Limb (tissue), 2 donors: ENCODE data around the gene LRFN4.
A peak's percentile ranks its signal among the peaks of the same experiment; 100 is the strongest.

Experiments
- DNase-seq, 2 donors: peaks; one replicate each; pipeline ENCODE4 v3.0.0-alpha.2; 2016; ENCODE audit errors: extremely low spot score in 2 of 2

LRFN4 gene

DNA sequence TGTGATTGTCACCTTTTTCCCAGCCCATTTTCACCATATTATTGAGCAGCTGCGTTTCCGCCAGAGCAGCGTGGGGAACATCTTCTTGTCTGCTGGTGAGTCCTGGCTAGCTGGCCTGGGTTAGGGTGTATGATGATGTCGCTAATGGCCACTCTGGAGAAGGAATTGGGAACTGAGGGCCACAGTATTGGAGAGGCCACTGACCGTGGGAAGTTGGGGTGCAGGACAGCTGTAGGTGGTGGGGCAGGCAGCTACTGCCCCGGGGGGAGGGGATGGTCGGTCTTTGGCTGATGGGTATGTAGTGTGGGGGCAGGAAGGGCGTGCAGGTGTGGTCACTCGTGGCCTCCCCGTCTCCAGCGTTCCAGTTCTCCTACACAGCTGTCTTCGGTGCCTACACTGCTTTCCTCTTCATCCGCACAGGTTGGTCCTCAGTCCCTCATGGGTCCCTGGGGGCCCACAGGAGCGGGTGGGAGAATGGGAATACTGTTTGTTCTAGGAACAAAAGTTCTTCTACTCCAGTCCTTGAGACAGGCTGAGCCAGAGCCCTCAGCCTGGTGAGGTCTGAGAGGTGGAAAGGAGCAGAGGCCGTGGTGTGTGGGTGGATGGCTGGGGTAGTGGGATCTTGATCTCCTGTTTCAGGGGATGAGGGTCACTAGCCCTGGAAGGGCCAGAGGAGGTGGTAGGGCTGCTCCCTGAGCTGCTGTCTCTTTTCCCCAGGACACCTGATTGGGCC lies 11.6 kb upstream of the LRFN4 start:
- no peak for DNase-seq

DNA sequence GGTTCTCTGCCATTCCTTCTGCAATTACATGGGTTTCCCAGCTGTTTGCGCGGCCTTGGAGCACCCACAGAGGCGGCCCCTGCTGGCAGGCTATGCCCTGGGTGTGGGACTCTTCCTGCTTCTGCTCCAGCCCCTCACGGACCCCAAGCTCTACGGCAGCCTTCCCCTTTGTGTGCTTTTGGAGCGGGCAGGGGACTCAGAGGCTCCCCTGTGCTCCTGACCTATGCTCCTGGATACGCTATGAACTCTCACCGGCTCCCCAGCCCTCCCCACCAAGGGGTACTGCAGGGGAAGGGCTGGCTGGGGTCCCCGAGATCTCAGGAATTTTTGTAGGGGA lies 11.0 kb upstream of the LRFN4 start:
- DNase-seq: no peak

DNA sequence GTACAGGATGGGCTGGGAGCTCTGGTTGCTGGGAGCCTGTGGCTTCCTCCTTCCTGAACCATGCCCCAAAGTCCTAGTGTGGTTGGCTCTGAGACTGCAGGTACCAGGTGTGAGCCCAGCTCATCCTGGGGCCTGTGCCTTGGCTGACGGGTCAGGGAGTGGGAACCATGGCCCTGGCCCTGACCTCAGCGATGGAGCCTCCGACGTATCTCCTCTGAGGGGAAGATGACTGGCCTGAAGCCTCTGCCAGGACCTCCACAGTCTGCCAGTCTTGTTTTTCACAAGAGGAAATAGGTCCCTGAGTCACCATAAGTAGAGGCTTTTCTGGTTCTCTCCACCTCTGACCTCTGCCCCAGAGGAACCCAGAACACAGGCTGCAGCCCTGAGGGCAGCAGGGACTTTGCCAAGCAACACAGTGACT lies 10.2 kb upstream of the LRFN4 start:
- no peak for DNase-seq

DNA sequence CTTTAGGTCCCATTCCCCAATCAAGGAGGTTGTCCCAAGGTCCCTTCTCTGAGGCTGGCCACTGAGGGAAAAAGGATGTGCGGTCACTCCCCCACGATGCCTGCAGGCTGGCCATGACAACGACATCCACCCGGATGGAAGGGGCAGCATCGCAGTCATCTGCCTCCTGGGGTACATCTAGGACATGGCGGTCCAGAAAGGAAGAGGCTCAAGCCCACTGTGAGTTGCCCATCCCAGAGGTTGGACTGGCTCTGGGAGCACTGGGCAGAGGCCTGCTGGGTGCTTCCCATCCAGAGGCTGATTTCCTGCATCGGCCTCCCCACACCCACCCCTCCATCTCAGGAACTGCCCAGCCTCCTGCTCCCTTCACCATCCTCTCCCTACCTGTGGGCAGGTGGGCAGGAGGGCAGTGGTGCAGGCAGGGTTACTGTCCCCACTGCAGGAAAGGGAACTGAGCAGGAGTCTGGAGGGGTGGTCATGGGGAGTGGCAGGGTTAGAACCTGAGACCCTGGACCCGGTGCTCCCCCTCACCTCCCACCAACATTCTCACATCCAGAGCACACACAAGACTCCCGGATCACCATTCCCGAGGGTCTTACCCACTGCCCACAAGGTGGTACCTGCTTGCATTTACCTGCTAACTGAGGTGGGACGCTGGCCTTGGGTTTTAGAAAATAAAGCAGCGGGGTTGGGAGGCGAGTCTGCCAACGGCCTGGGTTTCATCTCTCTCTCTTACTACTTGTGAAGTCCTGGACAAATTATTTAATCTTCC lies 9.2 kb upstream of the LRFN4 start:
- no peak for DNase-seq

DNA sequence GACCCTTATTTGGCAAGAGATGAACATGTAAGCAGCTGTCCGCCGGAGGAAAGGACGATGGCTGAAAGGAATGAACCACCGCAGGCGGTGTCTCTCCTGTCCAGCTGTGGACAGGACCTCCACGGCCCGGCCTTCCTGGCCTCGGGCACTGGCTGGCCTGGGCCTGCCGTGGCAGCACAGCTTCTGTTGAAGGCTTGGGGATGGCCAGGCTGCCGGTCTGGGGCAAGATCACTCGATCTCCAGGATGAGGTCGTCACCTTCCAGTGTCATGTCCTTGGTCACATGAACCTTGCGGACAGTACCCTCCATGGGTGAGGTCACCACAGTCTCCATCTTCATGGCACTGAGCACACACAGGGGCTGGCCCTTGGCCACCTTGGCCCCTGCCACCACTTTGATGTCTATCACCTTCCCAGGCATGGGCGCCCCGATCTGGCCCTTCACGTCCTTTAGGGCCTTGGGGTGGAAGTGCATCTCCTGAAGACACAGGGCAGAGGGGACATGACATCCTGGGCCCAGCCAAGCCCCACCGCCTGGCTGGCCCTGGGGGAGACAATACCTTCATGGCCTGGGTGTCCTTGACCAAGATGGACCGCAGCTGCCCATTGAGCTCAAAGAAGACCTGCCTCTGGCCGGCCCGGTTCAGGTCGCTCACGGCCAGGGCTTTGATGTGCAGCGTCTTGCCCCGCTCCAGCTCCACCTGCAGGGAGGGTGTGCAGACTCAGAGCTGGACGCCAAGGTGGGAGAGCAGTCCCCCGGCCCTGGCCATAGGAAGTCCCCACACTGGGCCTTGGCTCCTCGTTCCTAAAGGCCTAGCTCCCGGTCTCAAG lies 8.0 kb upstream of the LRFN4 start:
- DNase-seq: no peak

DNA sequence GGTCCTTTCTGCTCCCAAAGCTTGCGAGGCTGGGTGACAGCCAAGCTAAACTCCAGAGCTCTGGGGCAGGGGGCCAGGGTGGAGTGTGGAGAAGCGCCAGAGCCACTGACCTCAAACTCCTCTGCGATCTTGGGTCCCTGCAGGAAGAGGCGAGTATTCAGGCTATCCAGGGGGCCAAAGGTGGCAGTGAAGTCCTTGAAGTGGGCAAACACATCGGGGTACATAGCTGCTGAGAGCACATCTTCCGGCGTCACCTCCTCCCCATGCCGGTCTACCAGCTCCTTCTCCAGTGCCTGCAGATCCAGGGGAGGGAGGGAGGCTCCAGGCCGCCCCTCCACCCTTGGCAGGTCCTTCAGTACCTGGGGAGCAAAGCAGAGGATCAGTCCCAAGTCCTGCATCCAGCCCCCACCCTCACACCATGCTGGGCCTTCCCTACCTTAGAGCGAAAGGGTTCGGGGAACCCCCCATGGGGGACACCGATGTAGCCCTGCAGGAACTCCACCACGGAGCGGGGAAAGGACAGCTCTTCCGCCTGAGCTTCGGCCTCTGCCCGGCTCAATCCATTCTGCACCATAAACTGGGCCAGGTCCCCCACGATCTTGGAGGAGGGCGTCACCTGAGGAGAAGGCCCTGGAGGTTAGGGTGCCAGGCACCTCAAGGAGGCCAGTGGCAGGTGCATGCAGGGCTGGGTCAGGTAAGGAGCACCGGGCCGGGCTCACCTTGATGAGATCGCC lies 7.2 kb upstream of the LRFN4 start:
- DNase-seq: peak in 1 of 2 donors; percentile 26

DNA sequence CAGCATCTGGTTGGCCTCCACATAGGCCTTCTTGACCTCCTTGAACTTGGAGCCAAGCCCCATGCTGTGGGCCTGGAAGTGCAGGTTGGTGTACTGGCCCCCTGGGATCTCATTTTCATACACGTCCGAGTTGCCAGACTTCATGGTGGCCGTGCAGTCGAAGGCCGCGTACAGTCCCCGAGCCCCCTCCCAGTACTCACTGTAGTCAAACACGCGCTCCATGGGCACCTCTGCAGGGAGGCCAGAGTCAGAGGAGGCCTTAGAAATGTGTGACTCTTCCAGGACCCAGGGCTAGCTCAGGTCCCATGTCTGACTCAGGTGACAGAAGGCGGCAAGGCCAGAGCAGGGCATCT lies 6.7 kb upstream of the LRFN4 start:
- no peak for DNase-seq

DNA sequence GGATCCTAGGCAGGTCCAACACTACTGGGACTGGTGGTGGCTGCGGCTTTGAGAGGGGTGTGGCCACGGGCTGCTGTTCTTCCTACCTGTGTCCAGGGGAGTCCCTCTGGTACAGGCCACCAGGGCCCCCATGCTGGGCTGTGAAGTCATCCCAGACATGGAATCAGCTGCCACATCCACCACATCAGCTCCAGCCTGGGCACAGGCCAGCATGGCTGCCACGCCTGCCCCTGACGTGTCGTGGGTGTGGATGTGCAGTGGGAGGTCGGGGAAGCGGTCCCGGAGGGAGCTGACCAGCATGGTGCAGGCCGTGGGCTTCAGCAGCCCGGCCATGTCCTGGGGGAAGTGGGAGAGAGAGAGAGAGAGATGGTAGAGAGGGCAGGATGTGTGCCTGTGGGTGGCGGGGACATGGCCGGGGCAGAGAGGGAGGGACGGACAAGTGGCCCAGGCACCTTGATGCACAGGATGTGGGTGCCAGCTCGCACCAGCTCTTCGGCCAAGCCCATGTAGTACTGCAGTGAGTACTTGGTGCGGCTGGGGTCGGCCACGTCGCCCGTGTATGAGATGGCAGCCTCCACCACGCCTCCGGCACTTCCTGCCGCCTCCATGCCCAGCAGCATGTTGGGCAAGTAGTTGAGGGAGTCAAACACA lies 6.2 kb upstream of the LRFN4 start:
- DNase-seq: peak in 1 of 2 donors; percentile 28

DNA sequence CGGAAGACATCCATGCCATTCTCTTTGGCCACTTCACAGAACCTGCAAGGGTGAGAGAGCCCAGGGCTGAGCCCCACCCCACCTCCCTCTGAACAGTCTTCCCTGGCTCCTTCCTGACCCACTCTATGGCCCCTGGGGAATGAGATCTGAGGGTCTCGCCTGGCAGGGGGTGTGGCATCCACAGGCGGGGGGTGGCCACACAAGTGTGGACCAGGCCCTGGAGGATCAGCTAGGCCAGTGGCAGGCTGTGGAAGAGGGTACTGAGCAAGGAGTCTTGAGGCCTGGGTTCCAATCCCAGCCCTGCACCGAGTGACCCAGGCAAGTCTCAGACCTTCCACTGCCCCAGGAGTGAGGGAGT lies 5.6 kb upstream of the LRFN4 start:
- no peak for DNase-seq

DNA sequence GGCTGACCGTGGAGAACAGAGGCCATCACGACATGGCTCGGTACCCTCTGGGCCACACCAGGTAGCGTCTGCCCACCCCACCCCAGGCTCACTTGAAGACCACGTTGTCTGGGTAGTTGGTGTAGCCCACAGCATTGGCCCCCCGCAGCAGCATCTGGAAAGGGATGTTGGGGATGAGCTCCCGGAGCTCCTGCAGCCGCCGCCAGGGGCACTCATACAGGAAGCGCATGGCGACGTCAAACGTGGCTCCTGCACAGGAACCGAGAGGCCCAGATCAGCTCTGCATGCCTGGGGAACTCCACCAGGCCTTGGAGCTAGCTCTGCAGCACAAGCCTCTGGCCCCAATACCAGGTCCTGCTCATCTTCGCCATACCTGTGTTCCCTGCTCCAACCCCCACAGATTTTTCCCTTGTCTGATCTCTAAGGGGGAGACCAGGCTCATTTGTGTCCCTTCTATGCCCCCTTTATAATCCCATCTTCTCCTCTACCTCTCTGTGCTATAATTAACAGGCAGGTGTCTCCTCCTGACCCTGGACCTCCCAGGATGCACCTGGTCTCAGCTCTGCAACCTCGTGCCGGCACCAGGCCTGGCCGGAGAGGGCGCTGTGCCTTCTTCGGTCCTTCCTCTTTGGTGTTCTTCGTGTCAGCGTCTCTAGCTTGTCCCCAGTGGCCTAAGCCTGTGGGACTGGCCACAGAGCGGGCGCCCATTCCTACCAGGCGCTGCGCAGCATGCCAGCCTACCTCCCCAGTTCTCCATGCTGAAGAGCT lies 5.0 kb upstream of the LRFN4 start:
- peak in 1 of 2 donors; percentile 26 for DNase-seq

DNA sequence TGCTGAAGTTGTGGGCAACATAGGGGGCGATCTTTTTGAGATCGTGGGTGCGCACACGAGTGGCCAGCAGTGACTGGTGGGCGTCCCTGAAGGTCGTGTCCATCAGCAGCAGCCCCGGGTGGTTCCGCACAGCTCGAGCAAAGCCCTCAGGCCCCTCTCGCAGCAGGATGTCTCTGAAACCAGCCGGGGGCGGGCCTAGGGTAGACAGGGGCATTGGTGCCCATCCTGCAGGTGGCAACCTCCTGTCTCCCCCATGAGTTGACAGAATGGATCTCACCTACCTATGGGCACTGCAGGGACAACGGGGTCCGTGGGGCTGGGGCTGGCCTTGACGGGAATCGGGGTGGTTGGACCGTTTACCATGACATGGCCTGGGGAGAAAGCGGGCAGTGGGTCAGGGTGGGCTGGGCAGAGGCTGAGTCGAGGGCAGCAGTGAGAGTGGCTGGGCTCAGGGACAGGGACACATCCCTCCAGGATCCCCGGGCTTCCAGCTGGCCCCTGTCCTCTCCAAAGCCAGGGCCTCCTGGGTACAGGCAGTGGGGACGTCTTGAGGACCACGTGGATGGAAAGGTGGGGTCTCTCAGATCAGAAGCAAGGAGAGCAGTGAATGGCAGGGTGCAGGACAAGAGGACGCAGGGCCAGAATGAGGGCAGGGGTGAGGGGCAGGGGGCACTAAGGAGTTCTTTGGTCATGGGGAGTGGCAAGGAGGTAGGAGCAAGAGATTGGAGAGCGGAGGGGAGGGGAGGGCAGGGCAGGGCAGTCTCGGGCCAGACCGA lies 4.2 kb upstream of the LRFN4 start:
- peak in 1 of 2 donors; percentile 28 for DNase-seq

DNA sequence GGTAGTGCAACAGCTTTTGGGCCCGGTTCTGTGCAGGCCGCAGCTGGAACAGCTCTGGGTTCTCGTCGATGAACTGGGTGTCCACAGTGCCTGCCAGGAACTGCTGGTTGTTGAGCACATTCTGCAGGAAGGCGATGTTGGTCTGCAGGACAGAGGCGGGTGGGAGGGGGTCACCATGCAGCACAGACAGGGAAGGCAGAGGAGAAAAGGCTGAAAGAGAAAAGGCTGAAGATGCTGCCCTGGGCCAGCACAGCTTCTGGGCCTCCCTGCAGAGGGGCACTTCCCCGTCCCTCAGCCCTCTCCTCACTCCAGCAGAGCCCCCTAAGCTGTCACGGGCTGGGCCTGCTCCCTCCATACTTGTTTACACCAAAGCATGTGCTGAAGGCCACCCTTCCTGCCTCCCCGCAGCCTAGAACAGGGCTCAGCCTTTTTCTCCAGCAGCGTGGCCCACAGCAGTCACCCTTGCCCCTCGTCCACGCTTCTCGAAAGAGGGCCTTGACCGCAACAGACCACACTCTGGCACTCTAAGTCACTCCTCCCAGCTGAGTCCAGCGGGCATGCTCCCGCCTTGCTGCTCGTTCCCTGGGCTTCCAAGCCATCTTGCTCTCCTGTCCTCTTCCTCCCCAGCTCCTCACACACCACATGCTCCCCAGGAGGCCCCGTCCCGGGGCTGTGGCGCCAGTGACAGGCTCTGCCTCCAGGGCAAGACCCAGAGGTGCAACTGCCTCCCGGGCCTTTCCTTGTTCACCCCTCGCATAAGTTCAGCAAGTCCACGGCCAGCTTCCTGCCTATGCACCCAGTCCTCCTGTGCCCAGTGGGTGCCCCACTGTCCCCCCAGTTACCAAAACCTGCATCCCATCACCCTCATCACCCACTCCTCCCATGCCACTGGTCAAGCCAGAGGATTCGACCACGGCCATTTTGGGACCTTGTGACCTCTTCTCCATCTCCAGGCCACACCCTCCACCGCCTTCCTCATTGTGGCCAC lies 3.3 kb upstream of the LRFN4 start:
- DNase-seq: peak in 1 of 2 donors; percentile 30

DNA sequence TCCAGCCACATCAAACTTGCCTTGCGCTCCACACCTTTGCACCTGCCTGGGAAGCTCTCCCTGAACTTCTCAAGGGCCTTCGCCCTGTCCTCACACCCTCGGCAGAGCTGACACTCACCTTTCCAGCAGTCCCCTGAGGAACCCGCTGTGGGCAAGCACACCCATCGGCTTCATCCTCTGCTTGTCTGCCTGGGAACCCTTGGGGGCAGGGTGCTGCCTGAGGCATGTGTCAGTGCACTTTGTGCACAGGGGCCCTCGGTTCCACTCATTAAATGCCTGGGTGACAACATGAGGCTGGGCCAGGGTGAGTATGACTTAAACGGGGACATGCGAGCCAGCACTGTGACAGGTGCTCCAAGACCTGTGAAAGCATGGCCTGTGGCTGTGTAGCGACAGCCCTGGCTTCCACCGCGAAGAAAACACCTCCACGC lies 2.6 kb upstream of the LRFN4 start:
- DNase-seq: peak in 1 of 2 donors; percentile 23

DNA sequence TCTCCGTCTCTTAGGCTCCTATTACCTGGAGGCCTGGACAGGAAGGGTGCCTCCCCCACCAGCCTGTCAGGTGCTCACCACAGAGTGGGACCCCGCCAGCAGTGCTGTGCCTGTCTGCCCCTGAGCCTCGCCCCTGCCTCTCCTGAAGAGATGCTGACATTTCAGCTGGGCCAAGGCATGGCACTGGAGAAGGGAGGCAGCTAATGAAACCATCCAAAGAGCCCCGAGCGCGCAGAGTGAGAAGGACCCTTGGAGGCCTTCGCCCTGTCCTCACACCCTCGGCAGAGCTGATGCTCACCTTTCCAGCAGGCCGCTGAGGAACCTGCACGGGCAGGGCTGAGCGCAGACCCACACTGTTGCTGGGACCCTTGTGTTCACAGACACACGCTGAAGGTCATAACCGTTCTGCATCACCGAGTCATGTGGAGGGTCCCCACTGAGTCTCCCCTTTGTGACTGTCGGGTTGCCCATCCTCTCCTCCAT lies 2.1 kb upstream of the LRFN4 start:
- no peak for DNase-seq

DNA sequence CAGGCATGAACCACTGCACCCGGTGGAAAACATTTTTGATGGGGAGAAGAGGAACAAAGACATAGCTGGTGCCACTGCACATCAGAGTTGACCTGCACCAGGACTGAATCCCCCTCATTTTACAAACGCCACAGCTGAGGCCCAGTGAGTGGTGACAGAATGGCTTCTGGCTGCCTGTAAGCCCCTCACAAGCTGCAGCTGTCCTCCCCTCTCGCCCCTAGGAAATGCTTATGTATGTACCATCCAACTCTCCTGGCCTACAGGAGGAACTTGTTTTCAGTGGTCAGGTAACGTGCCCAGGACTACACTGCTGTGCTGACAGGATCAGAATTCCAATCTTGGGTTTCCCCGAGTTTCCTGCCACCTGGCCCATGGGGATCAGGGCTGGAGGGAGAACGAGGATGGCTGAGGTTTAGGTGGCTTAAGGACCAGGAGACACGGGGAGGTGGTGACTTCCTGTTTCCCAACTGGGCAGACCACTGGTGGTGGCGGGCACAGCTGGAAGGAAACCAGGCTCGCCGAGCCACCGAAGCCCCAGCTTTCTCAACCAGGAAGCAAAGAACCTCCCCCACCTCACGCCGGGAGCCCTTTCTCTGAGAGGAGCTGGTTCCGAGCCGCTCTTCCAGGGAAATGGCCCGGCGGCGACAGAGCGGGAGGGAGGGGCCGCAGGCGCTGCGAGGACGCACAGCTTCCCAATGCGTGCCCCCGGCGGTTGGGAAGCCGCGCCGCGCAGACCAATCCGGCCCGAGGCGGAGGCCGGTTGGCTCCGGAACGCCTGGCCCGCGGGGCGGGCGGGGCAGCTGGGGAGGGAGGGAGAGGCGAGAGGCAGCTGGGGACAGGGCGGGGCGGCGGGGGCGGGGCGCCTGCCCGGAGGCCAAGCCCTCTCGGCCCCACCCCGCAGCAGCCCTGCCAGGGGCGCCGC lies 1.0 kb upstream of the LRFN4 start:
- peak; percentile 87 to 95 for DNase-seq

DNA sequence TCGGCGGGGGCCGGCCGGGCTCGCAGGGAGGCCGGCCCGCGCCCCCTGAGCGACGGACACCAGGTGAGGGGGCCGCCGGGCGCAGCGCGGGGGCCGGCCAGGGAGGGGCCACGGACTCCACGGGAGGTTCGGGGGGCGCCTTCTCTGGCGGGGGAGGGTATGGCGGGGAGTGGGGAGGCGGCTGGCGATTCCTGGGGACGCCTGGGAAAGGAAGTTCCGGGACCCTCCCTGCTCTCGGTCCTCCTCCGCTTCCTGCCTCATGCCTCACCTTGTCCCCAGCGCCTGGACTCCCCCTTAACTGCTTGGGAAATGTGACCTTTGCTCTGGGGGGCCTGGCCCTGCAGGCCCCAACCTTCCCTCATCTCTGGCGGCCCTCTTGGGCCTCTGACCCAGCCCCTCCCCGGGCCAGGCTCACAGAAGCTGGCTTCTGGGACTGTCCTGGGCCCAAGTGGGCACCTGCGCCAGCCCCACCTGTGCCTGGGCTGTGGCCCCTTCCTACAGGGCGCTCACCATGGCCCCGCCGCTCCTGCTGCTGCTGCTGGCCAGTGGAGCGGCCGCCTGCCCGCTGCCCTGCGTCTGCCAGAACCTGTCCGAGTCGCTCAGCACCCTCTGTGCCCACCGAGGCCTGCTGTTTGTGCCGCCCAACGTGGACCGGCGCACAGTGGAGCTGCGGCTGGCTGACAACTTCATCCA lies 516 bp downstream of the LRFN4 start:
- DNase-seq: peak in 1 of 2 donors; percentile 63

DNA sequence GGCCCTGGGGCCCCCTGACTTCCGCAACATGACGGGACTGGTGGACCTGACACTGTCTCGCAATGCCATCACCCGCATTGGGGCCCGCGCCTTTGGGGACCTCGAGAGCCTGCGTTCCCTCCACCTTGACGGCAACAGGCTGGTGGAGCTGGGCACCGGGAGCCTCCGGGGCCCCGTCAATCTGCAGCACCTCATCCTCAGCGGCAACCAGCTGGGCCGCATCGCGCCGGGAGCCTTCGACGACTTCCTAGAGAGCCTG lies 992 bp downstream of the LRFN4 start:
- no peak for DNase-seq
